Stimulated activated CD8-positive, alpha-beta memory T cell treated with anti-CD3 and anti-CD28 coated beads, Interleukin-7, amount 100 ng/mL, for 24 hours (primary cell): Measurements from ENCODE around the gene DYSF.

Experiments
- DNase-seq: peaks from one replicate; pipeline ENCODE4 v3.0.0-alpha.2; 2020; ENCODE audit warnings: low read depth

DYSF gene

GRCh38 chr2:71456617-71457016 lies 3.3 kb downstream of the DYSF start:
- DNase-seq: no peak

- no peak for DNase-seq
Measured at GRCh38 chr2:71457123-71457915, 4.0 kb downstream of the DYSF start.

- DNase-seq: no peak
Measured at GRCh38 chr2:71457923-71458322, 4.6 kb downstream of the DYSF start.

GRCh38 chr2:71458413-71459083 lies 5.2 kb downstream of the DYSF start:
- DNase-seq: no peak

GRCh38 chr2:71459084-71459431 lies 5.7 kb downstream of the DYSF start:
- DNase-seq: no peak

- DNase-seq: no peak
Measured at GRCh38 chr2:71460056-71460455, 6.7 kb downstream of the DYSF start.

- no peak for DNase-seq
Measured at GRCh38 chr2:71460595-71461303, 7.4 kb downstream of the DYSF start.

- no peak for DNase-seq
Measured at GRCh38 chr2:71461304-71461671, 7.9 kb downstream of the DYSF start.

GRCh38 chr2:71462056-71462605 lies 8.8 kb downstream of the DYSF start:
- DNase-seq: no peak

GRCh38 chr2:71462641-71463341 lies 9.4 kb downstream of the DYSF start:
- DNase-seq: no peak

GRCh38 chr2:71463342-71463654 lies 9.9 kb downstream of the DYSF start:
- DNase-seq: no peak

- no peak for DNase-seq
Measured at GRCh38 chr2:71464389-71464788, 11.0 kb downstream of the DYSF start.

- no peak for DNase-seq
Measured at GRCh38 chr2:71465356-71465755, 12.0 kb downstream of the DYSF start.

- DNase-seq: no peak
Measured at GRCh38 chr2:71465961-71466300, 12.6 kb downstream of the DYSF start.

- DNase-seq: no peak
Measured at GRCh38 chr2:71466301-71467179, 13.2 kb downstream of the DYSF start.

GRCh38 chr2:71467180-71467815 lies 13.9 kb downstream of the DYSF start:
- no peak for DNase-seq

GRCh38 chr2:71468279-71469015 lies 15.1 kb downstream of the DYSF start:
- DNase-seq: no peak

- DNase-seq: no peak
Measured at GRCh38 chr2:71469403-71470398, 16.3 kb downstream of the DYSF start.

GRCh38 chr2:71471276-71471675 lies 17.9 kb downstream of the DYSF start:
- DNase-seq: no peak
